HG03097 (cell line): ENCODE measurements around the gene GNAS.

Experiments
- ATAC-seq: cut with Tn5 transposase; IDR thresholded peaks from one replicate; pipeline ENCODE4 v1.9.1; 2021; ENCODE audit not compliant: unreplicated experiment, low FRiP score

The GNAS gene

GRCh38 chr20:58893355-58894120, 41.0 kb downstream of the GNAS start:
- ATAC-seq = no peak

GRCh38 chr20:58894652-58895447, 42.3 kb downstream of the GNAS start:
- ATAC-seq = no peak

GRCh38 chr20:58895448-58896180, 43.1 kb downstream of the GNAS start:
- no peak for ATAC-seq

DNA sequence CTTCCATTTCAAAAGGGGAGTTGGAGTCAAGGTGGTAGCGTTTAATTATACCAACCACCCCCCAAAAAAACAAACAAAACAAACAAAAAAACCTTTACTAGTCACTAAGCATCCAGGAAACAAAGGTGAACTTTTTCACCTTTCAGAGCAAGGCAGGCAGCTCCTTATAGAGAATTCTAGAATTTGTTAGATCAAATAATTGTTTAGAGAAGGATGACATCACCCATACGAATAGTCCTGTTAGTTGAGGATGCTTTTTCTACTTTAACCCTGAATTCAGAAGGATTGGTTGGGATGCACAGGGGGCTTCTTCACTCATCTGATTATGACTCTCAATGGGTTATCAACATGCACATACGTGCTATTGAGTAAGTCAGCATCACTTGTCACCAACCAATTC, 44.3 kb downstream of the GNAS start:
- no peak for ATAC-seq

DNA sequence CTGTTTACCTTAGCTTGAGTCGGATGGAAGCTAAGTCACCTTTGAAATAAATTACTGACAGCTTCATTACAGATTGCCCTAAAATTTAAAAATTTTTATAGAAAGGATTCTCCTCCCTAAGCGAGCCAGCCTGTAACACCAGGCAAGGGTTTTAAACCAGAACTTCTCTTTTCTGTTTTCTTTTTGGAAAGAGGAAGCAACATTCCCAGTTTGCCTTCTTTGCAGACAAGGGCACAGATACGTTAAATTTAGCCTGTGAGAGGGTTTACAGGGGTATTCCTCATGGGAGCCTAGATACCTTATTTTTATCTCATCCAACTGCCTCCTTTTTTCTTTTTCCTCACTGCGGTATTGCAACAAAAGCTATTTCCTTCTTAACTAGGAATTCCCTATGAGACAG, 45.0 kb downstream of the GNAS start:
- no peak for ATAC-seq

DNA sequence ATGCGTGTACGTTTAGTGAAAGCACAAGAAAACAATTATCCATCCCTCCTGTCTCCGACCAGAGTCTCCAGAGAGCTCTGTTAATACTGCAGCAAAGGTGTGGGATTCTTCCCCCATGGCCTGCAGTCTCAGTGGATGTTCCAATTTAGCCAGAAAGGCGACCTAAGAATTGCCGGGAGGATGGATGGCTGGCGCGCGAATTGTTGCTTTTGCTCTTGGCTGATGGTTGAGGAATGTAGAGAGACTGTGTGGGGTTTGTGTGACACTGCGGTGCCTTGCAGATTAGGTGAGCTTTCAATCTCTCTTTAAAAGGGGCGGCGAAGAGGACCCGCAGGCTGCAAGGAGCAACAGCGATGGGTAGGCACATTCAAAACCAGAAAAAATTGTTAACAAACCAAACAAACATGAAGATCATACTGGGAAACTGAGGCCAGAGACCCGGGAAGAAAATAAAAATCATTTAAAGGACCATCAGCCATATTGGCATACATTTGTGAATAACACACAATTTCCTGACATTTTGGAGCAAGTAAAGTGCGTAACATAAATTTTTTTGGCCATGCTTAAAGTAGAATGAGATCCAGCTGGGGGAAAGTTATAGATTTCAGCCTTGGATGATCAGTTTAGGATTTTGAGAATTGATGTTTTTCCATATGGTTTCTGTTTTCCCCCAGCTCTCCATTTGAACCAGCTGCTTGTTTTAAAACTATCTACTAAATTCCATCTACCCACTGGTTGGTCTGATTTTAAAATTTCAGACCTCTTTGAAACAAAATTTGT, 46.3 kb downstream of the GNAS start:
- no peak for ATAC-seq

- no peak for ATAC-seq
Measured at GRCh38 chr20:58899512-58899911, 47.0 kb downstream of the GNAS start.

DNA sequence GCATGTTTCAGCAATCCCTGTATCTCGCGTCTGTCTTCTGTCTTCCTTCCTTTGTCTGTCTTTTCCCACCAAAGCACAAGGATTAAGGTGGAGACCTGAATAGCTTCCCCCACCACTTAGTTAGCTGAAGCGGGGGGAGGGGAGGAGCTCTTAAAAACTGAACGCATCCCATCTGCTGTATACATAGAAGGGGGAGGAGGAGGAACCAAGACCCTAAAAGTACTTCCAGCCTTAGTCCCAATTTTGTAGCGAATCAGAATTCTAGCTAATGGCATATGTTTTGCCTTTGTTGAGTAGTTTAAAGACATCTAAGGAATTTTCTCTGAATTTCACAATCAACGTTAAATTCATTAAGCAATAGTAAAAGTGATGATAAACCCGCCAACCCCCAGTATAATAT, 47.9 kb downstream of the GNAS start:
- ATAC-seq = no peak

DNA sequence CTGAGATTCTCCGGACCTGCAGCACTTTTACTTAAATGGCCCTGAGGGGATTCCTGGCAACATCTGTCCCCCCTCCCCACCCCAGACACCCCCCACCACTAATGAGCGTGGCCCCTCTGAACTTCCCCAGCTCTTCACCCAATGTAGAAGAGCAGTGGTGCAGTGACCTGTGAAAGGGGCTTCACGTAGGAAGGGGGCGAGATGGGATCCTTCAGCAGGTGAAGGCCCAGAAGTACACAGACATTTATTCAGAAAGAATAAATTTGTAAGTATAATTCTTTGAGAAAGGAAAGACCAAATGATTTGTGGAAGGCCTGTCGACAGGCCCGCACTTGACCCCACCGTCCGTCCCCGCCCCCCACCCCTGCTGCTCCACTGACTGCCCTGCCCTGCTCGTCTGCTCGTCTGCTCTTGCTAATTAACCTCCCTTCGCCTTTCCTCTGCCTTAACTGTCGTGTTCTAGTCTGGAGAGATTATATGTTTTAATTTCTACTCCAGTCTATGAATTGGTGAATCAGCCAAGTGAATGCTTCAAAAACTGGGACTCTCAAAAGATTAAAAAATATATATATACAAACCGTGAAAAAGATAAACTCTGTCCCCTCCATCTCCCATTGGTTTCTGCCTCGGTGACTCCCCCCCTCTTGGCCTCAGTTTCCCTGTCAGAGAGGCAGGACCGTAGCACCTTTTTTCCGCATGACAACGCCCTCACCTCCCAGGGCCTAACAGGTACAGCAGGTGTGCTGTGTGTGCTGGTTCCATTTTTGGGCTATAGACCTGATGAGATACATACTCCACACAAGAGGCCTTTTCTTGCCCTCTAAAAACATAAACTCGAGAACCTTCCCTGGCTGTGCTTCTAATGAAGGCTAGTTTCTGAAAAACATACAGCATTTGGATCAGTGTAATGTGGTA, 49.2 kb downstream of the GNAS start:
- ATAC-seq = no peak

DNA sequence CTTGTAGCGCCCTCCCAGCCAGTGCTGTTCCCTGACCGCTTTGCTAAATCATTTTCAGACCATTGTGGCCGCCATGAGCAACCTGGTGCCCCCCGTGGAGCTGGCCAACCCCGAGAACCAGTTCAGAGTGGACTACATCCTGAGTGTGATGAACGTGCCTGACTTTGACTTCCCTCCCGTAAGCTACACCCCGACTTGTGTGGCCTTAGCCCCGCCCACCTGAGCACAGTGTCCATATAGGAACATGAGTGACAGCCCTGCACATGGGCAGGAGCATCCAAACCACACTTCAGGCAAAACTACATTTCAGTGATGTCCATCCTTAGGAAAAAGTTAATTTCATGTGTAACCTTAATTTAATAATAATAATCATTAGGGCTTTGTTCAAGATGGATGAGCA, 51.1 kb downstream of the GNAS start:
- no peak for ATAC-seq

GRCh38 chr20:58905236-58905635, 52.7 kb downstream of the GNAS start:
- ATAC-seq = no peak

DNA sequence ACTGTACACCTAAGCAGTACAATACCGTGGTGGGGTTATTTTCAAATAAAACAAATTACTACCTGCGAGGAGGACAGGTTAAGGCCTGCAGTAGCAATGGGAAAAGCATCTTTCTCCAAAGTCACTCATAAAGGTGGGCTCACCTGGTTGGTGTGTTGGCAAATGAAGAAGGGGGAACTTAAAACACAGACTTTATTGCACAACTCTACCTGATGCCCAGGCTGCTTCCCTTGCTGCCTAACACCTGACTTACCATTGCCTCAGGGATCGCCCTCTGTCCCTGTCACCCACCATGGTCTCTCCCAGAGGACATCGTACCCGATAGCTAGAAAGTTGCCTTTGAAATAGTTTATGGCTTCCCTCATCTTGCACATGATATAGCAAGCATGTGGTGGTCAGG, 53.6 kb downstream of the GNAS start:
- ATAC-seq = no peak

GRCh38 chr20:58906894-58907293, 54.4 kb downstream of the GNAS start:
- ATAC-seq = no peak

GRCh38 chr20:58907320-58908137, 55.0 kb downstream of the GNAS start:
- peak; percentile 72 for ATAC-seq

- no peak for ATAC-seq
Measured at GRCh38 chr20:58908221-58908620, 55.7 kb downstream of the GNAS start.

DNA sequence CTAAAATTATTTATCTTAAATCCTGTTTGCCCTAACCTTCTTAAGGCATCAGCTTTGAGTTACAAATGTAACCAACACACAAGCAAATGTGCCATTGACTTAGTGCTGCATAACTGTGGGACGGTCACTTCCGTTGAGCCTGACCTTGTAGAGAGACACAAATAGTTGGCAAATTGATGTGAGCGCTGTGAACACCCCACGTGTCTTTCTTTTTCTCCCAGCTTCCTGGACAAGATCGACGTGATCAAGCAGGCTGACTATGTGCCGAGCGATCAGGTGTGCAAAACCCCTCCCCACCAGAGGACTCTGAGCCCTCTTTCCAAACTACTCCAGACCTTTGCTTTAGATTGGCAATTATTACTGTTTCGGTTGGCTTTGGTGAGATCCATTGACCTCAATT, 56.4 kb downstream of the GNAS start:
- no peak for ATAC-seq

- no peak for ATAC-seq
Measured at GRCh38 chr20:58909585-58909984, 57.1 kb downstream of the GNAS start.

DNA sequence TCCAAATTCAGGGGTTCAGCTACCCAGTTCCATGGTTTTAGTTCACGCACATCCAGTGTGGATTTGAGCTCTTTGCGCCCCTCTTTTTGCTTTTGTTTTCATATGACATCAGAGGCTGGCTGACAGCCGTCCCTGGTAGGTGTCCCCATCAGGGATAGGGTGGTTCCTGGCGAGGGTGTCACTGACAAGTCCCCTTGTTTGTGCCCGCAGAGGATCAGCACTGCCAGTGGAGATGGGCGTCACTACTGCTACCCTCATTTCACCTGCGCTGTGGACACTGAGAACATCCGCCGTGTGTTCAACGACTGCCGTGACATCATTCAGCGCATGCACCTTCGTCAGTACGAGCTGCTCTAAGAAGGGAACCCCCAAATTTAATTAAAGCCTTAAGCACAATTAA, 58.0 kb downstream of the GNAS start:
- ATAC-seq = no peak

- ATAC-seq = no peak
Measured at GRCh38 chr20:58911309-58911708, 58.8 kb downstream of the GNAS start.
